AG04449 (cell line): Measurements from ENCODE around the gene MYO19.
"Not testable (repeated sequence)": the region's sequence is repeated elsewhere in the genome, so short reads cannot be mapped to it uniquely, and the experiment has no call there.

Experiments
- CTCF ChIA-PET: fragments of 350-600 bp; formaldehyde crosslinking; extraction: SDS; loops from one replicate; lab custom pipeline; 2021; ENCODE audit warnings: antibody characterized with exemption; lab: Yijun Ruan, JAX
- POLR2A ChIA-PET: fragments of 400-600, 350-600 bp; formaldehyde crosslinking; extraction: SDS; loops from one replicate; lab custom pipeline; 2020; ENCODE audit warnings: antibody characterized with exemption, inconsistent platforms; lab: Yijun Ruan, JAX
- DNase-seq: peaks from one replicate; pipeline ENCODE4 v3.0.0-alpha.2; 2010; ENCODE audit warnings: low read depth, low spot score
- H3K4me3 ChIP-seq: 2 replicates; pipeline ENCODE4 v1.5.1; 2011; ENCODE audit warnings: low read depth, mild to moderate bottlenecking, control low read depth, low read length
- CTCF ChIP-seq: IDR thresholded peaks from one replicate; pipeline ENCODE4 v1.5.1; 2011; ENCODE audit warnings: mild to moderate bottlenecking, moderate library complexity, low read length, control low read depth, inconsistent platforms; ENCODE audit not compliant: insufficient read depth; ENCODE audit errors: missing control alignments

Gene MYO19

DNA sequence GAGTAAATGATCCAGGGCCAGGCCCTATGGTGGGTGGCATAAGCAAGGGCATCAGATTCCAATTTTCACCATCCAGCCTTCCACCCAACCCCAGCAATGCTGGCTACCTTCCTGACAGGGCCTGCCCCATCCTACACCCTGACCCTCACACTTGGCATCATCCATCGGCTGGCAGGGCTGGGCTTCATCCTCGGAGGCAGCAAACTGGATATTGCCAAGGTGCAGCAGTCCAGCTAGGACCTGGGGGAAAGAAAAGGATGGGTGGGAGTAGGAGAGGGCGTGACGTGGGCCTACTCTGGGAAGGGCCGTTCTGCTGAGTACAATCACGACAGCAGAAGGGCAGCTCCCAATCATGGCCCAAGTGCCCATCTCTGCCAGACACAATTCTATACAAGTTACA is 23.5 kb downstream of the MYO19 start:
- H3K4me3 ChIP-seq: no peak overlapping the region
- ChIA-PET CTCF (no interaction called here), POLR2A (no interaction called here)
- TF ChIP-seq CTCF: no peak
- no peak for DNase-seq

- POLR2A ChIA-PET: no interaction called here
- CTCF ChIA-PET: no interaction called here
- no peak for TF ChIP-seq CTCF
Observed at GRCh38 chr17:36510636-36511035, 24.0 kb downstream of the MYO19 start.

DNA sequence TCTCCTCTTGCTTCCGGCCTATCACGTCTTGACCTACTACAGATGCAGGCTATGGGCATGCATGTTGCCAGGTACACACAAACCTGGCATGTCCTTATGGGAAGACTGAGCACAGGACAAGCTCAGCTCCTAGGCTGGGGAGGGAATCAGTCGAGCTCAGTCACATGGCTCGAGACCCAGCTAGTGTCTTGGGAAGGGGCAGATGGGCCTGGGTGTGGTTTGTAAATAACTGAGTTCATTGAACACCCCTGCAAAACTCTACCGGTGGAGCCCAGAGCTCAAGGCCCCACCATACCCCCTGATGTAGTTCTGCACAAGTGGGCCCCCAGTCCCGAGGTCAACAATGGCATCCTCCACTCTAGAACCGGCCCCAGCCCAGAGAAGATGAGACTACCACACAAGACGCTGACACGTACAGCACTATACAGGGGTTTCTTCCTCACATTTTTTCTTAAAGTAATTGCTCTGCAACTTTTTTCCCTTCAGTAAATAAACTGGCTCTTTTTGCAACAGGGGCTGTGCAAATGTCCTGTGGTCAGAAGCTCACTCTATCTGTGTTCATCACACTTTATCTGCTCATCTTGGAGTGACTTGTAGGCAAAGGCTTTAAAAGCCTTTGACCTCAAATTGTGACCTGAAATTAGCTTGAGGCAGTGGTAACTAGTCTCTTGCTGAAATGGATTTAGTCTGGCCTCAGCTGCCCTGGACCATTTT is 25.2 kb downstream of the MYO19 start:
- POLR2A ChIA-PET: interaction anchor here (0.9 kb wide), 1 partner anchor 36 kb away, joined by 3 read pairs; no protein-coding TSS in a partner anchor
- no peak for DNase-seq
- TF ChIP-seq CTCF: no peak
- no peak overlapping the region for H3K4me3 ChIP-seq
- CTCF ChIA-PET: no interaction called here

More at GRCh38 chr17:36510636-36511035, 24.0 kb downstream of the MYO19 start:
- no peak for DNase-seq
- H3K4me3 ChIP-seq: no peak overlapping the region

- H3K4me3 ChIP-seq, CTCF ChIA-PET, DNase-seq: not testable (repeated sequence)
- POLR2A ChIA-PET: interaction anchor here (0.9 kb wide), 1 partner anchor 37 kb away, joined by 3 read pairs; no protein-coding TSS in a partner anchor
Observed at GRCh38 chr17:36508439-36508838, 26.2 kb downstream of the MYO19 start.

GRCh38 chr17:36507266-36507665 is 27.4 kb downstream of the MYO19 start:
- CTCF ChIA-PET: interaction anchor here (1.0 kb wide), 1 partner anchor 9 kb away, joined by 3 read pairs; no protein-coding TSS in a partner anchor
- H3K4me3 ChIP-seq: no peak overlapping the region
- POLR2A ChIA-PET: no interaction called here

DNA sequence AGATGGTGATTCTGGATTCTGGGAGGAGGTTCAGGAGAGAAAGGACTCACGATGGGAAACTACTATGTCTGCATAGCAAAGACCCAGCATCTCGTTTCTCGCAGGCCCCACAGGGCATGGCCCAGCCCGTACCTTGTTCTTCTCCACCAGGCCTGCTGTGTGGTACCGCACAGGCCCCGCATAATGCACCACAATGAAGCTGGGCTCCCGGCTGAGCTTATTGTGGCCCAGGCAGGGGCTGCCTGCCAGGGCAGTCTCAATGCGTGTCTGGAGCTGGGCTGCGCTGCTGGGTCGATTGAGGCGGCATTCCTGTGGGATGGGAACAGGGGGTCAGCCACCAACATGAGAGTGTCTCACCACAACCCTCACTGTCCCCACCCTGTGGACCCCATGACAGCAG is 27.8 kb downstream of the MYO19 start:
- no peak for TF ChIP-seq CTCF
- H3K4me3 ChIP-seq: no peak overlapping the region
- CTCF ChIA-PET: interaction anchor here (1.0 kb wide), 1 partner anchor 10 kb away, joined by 3 read pairs; no protein-coding TSS in a partner anchor
- DNase-seq: no peak
- POLR2A ChIA-PET: no interaction called here

More at GRCh38 chr17:36507266-36507665, 27.4 kb downstream of the MYO19 start:
- DNase-seq: no peak
- no peak for TF ChIP-seq CTCF
